Duodenal mucosa (tissue), 2 donors: ENCODE data around the gene ELMO1.
"Not testable (repeated sequence)": the region's sequence is repeated elsewhere in the genome, so short reads cannot be mapped to it uniquely, and the experiment has no call there.

Experiments used
- H3K27ac ChIP-seq: one replicate; pipeline ENCODE4 v1.7.0; 2013; ENCODE audit warnings: low read depth, low read length
- H3K27me3 ChIP-seq, 2 donors: one replicate each; pipeline ENCODE4 v1.7.0; 2013; ENCODE audit warnings: low read length in 2 of 2, control low read depth in 1 of 2; ENCODE audit not compliant: insufficient read depth in 2 of 2, control insufficient read depth in 1 of 2
- H3K36me3 ChIP-seq, 2 donors: one replicate each; pipeline ENCODE4 v1.7.0; 2013; ENCODE audit warnings: low read length in 2 of 2, control low read depth in 1 of 2; ENCODE audit not compliant: insufficient read depth in 2 of 2, control insufficient read depth in 1 of 2
- H3K4me1 ChIP-seq, 2 donors: one replicate each; pipeline ENCODE4 v1.7.0; 2013; ENCODE audit warnings: low read length in 2 of 2, control low read depth in 1 of 2; ENCODE audit not compliant: insufficient read depth in 2 of 2, control insufficient read depth in 1 of 2
- H3K4me3 ChIP-seq, 2 donors: one replicate each; pipeline ENCODE4 v1.7.0; 2013; ENCODE audit warnings: low read length in 2 of 2, low read depth in 1 of 2
- H3K9ac ChIP-seq, 2 donors: one replicate each; pipeline ENCODE4 v1.7.0; 2013; ENCODE audit warnings: low read length in 2 of 2, low read depth in 1 of 2
- H3K9me3 ChIP-seq, 2 donors: one replicate each; pipeline ENCODE4 v1.7.0; 2013; ENCODE audit warnings: low read length in 2 of 2, control low read depth in 1 of 2; ENCODE audit not compliant: control insufficient read depth in 1 of 2

Gene ELMO1

DNA sequence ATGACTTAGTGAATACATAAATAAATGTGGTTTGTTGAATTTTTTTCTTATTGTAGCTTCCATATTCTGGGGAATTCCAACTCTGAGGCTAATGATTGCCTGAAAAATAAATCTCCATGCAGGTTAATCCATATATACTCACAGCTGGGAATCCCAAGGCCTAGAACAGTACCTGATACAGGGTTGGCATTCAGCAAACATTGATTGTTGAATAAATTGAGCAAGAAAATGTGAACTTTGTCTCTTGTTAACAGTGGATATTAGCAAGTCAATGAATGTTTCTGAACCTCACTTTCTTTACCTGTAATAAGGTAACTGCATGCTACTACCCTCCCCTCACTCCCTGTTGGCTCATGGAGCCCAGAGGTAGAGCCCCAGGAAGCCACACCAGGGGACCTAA lies 470.8 kb downstream of the ELMO1 start:
- no peak overlapping the region for H3K9ac ChIP-seq
- H3K27me3 ChIP-seq, result no peaks in the 10 kb centered on the region
- H3K9me3 ChIP-seq, result no peaks in the 10 kb centered on the region
- H3K4me1 ChIP-seq, result no peaks in the 10 kb centered on the region
- no peak overlapping the region for H3K4me3 ChIP-seq
- no peaks in the 10 kb centered on the region for H3K36me3 ChIP-seq
- no peak overlapping the region for H3K27ac ChIP-seq

DNA sequence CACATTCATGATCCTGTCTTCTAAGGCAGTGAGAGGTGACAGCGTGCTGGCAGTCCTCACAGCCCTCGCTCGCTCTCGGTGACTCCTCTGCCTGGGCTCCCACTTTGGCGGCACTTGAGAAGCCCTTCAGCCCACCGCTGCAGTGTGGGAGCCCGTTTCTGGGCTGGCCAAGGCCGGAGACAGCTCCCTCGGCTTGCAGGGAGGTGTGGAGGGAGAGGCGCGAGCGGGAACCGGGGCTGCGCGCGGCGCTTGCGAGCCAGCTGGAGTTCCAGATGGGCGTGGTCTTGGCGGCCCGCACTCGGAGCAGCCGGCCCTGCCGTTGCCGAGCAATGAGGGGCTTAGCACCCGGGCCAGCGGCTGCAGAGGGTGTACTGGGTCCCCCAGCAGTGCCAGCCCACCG lies 475.1 kb downstream of the ELMO1 start:
- not testable (repeated sequence) for H3K4me1 ChIP-seq, H3K27ac ChIP-seq, H3K27me3 ChIP-seq, H3K9me3 ChIP-seq, H3K9ac ChIP-seq, H3K4me3 ChIP-seq, H3K36me3 ChIP-seq

DNA sequence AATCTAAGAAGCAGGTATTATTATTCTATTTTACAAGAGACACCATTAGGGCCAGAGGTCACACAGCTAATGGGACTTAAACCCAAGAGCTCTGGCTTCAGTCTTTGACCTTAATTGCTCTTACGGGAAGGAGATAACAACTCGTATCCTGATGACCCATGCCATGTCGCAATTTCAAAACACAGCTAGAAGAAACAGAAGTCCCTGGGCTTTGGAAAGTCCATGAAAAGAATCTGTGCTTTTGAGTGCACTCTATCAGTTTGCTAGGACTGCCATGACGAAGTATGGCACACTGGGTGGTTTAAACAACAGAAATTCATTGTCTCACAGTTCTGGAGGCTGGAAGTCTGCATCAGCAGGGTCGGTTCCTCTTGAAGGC lies 476.5 kb downstream of the ELMO1 start:
- H3K9ac ChIP-seq, result no peak overlapping the region
- no peaks in the 10 kb centered on the region for H3K36me3 ChIP-seq
- no peak overlapping the region for H3K27ac ChIP-seq
- no peaks in the 10 kb centered on the region for H3K27me3 ChIP-seq
- H3K4me1 ChIP-seq, result no peaks in the 10 kb centered on the region
- H3K4me3 ChIP-seq, result no peak overlapping the region
- H3K9me3 ChIP-seq, result no peaks in the 10 kb centered on the region

DNA sequence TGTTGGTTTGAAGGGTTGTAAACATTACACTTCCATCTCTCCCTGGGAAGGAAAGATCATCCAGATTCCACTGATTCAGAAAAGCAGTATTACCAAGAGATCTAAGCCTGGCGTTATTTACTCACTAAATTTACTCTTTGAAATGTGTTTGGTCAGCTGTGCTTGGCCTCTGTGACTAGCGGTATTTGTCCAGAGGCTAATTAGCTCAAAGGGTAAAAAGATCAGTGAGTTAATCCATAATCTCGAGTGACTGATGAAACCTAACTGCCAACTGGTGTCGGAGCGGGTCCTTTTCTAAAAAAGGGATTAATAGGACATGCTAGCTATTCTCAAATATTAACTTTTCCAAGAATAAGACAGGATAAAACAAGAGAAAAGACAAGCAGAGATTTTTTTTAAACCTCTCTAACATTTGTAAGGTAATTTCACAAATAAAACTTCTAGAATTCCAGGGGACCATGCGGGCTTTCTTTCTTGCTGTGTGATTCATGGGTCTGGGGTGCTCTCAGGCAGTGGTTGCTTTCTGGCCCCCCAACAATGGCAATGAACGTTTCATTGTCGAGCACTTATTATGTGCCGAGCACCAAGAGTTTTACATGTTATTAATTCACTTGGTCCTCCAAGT lies 477.0 kb downstream of the ELMO1 start:
- H3K4me1 ChIP-seq, result no peaks in the 10 kb centered on the region
- no peak overlapping the region for H3K27ac ChIP-seq
- no peak overlapping the region for H3K4me3 ChIP-seq
- no peaks in the 10 kb centered on the region for H3K36me3 ChIP-seq
- no peak overlapping the region for H3K9ac ChIP-seq
- H3K9me3 ChIP-seq, result no peaks in the 10 kb centered on the region
- no peaks in the 10 kb centered on the region for H3K27me3 ChIP-seq

DNA sequence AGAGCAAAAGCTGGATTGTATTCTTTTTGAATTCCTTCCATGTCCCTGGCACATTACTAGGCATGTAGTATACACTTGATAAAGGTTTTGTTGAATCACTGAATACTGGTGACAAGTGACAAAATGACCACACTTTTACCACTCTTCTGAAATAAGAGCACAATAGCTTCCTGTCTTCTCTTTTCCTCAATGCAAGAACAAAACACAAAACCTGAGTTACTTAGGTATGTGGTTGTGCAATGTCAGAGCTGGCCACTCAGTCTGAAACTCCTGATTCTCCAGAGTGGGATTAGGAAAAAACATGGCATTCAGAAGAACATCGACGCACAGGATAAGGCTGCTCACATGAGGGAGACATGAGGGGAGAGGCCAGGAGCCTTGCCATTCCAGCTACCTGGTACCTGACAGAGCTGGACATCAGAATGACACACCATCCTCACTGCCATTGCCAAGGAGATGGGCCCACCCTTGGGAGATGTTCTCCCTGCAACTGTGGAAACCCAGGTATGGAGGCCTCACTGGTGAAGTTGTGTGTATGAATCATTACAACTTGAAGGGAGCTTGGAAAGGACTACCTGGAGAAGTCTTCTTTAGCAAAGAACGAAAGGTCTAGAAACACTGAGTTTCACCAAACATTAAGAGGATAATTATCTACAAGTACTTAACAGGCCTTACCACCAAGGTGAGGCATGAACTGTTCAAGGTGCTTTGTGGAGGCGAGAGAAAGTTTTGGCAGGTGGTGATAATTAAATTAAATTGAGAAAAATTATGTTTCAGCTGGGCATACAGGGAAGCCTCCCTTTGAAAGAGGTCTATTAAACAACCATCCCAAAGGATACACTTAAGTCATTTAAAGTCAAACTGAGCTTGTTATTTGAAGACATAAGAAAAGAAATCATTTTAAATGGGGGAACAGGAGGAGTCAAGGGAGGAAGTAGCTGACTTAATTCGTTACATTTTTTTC lies 477.8 kb downstream of the ELMO1 start:
- Histone ChIP-seq H3K36me3 (no peaks in the 10 kb centered on the region), H3K27ac (no peak overlapping the region), H3K4me3 (no peak overlapping the region), H3K9ac (no peak overlapping the region), H3K27me3 (no peaks in the 10 kb centered on the region), H3K9me3 (no peaks in the 10 kb centered on the region), H3K4me1 (no peaks in the 10 kb centered on the region)

DNA sequence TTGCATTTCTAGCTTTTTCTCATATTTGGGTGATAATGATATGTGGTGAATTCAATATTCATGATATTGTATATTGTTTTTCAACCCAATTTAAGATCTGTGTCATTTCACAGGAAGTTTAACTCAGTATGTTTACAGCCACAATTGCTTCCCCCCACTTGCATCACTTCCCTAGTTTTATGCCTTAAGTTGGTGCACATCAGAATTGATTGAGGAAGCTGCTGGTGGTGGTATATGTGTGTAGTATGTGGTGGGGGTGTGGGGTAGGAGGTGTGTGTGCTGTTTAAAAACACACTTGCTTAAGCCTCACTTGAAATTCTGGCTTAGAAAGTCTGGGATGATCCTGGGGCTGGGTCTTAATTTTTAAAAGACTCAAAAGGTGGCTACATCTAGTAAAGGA lies 479.3 kb downstream of the ELMO1 start:
- Histone ChIP-seq H3K27me3 (no peaks in the 10 kb centered on the region), H3K9me3 (no peaks in the 10 kb centered on the region), H3K27ac (no peak overlapping the region), H3K4me1 (no peaks in the 10 kb centered on the region), H3K4me3 (no peak overlapping the region), H3K9ac (no peak overlapping the region), H3K36me3 (no peaks in the 10 kb centered on the region)

DNA sequence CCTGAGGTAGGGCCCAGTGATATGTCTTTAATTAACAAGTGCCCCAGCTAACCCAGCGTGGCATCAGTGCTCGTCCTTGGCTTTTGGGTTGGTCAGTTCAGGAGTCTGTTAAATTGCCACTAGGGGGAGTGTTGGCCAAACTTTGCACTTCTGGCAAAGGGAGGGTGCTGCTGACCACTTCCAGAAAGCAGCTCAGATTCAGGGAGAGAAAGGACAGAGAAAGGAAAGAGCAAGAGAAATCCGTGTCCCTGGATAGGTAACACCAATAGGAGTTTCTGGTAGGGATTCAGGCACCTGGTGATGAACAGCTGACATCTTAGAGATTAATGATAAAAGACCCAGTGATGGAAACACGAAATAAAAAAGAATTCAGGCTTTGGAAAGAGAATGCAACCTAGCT lies 481.3 kb downstream of the ELMO1 start:
- Histone ChIP-seq H3K4me3 (no peak overlapping the region), H3K27me3 (no peaks in the 10 kb centered on the region), H3K4me1 (no peaks in the 10 kb centered on the region), H3K36me3 (no peaks in the 10 kb centered on the region), H3K9ac (no peak overlapping the region), H3K27ac (no peak overlapping the region), H3K9me3 (no peaks in the 10 kb centered on the region)

DNA sequence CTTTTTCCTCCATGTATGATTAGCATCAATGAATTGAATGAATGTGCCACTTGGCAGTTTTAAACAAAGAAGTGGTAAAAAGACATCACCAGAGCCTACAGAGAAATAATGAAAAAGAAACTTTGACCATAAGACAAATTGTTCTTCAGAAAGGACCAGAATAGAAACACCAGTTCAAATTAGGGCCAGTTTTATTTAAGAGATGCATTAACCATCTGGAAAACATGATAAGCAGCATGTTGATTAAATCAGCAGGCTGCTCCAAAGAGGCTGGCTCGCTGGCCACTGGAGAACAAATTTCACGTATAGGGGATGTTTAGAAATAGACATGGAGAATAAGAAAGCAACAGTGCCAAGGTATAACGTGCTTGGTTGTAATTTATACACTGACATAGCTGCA lies 482.0 kb downstream of the ELMO1 start:
- H3K9ac ChIP-seq, result no peak overlapping the region
- no peaks in the 10 kb centered on the region for H3K36me3 ChIP-seq
- no peaks in the 10 kb centered on the region for H3K4me1 ChIP-seq
- no peak overlapping the region for H3K27ac ChIP-seq
- no peaks in the 10 kb centered on the region for H3K9me3 ChIP-seq
- no peaks in the 10 kb centered on the region for H3K27me3 ChIP-seq
- H3K4me3 ChIP-seq, result no peak overlapping the region

DNA sequence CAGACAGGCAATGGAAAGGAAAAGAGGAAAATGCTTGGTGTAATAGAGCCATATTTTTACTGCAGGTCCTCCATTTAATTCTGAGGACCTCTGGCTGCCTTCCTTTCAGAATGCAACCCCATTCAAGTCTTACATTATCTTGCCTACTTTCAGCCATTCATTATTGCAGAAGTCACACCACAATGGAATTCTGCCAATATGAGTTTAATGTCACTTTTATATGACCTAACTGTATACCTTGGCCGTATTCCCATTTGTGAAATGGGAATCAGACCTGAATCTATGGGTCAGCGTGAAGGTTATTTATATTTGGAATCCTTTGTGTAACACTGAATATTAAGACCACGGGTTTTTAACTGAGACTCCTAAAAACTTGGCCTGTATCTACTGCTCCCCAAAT lies 482.6 kb downstream of the ELMO1 start:
- Histone ChIP-seq H3K4me1 (no peaks in the 10 kb centered on the region), H3K36me3 (no peaks in the 10 kb centered on the region), H3K27me3 (no peaks in the 10 kb centered on the region), H3K9me3 (no peaks in the 10 kb centered on the region), H3K9ac (no peak overlapping the region), H3K27ac (no peak overlapping the region), H3K4me3 (no peak overlapping the region)

DNA sequence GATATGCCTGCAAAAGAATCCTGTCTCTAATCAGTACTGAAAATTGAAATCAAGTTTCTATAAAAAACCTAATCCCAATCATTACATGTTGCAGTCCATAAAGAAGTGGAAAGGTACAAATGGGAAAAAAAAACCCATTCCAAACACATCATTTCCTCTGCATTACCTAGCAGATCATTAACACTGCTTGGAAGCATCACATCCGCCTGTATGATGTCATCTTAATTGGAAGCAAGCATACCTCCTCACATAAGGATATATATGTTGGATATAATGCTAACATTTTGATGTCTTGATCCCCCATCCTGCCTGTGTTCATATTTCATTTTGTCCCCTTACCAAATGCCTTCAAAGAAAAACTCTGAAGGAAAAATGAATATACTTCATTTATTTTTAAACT lies 483.0 kb downstream of the ELMO1 start:
- H3K4me3 ChIP-seq, result no peak overlapping the region
- no peak overlapping the region for H3K27ac ChIP-seq
- no peaks in the 10 kb centered on the region for H3K9me3 ChIP-seq
- no peaks in the 10 kb centered on the region for H3K27me3 ChIP-seq
- H3K9ac ChIP-seq, result no peak overlapping the region
- H3K36me3 ChIP-seq, result no peaks in the 10 kb centered on the region
- no peaks in the 10 kb centered on the region for H3K4me1 ChIP-seq
